Measurements from ENCODE around the gene SEC22B.
"Not testable (repeated sequence)": the region's sequence is repeated elsewhere in the genome, so short reads cannot be mapped to it uniquely, and the experiment has no call there.

GRCh38 chr1:120144169-120144568 lies 32.2 kb downstream of the SEC22B start:
- TF ChIP-seq CTCF (conservative IDR thresholded peaks at IDR 0.05); ZFX (IDR thresholded peaks at IDR 0.05): not testable (repeated sequence)

Measured in C4-2B (cell line).